HFF-Myc (cell line): ENCODE measurements around the gene MED23.

Source experiments
- DNase-seq: peaks from one replicate; pipeline ENCODE4 v3.0.0-alpha.2; 2011; ENCODE audit warnings: low read depth; ENCODE audit errors: extremely low read depth
- H3K4me3 ChIP-seq: replicated peaks from 2 replicates; pipeline ENCODE4 v1.5.1; 2011; ENCODE audit warnings: low read depth, mild to moderate bottlenecking, control low read depth, low read length
- CTCF ChIP-seq: IDR thresholded peaks from 2 replicates; pipeline ENCODE4 v1.5.1; 2012; ENCODE audit warnings: mild to moderate bottlenecking, low read depth, low read length, control low read depth; ENCODE audit errors: missing control alignments

MED23 gene

GRCh38 chr6:131627724-131628682, at the start of gene MED23:
Gene MED23, minus strand, starts transcription at chr6:131628242. Its CDS starts 193 bp downstream, at chr6:131628049.
- peak within 1 kb of the TSS; percentile 90 for H3K4me3 ChIP-seq
- peak; percentile 83 for DNase-seq
- peak; percentile 99 for TF ChIP-seq CTCF

- H3K4me3 ChIP-seq: no peak overlapping the region
- TF ChIP-seq CTCF: no peak
- DNase-seq: no peak
Observed at GRCh38 chr6:131673184-131673583, 45.1 kb upstream of the MED23 start.

- no peak for DNase-seq
- H3K4me3 ChIP-seq: no peak overlapping the region
- TF ChIP-seq CTCF: no peak
Observed at GRCh38 chr6:131669891-131670290, 41.8 kb upstream of the MED23 start.

- DNase-seq: no peak
- no peak for TF ChIP-seq CTCF
- H3K4me3 ChIP-seq: no peak overlapping the region
Observed at GRCh38 chr6:131663578-131664165, 35.6 kb upstream of the MED23 start.

GRCh38 chr6:131660195-131660594, 32.2 kb upstream of the MED23 start:
- no peak overlapping the region for H3K4me3 ChIP-seq

GRCh38 chr6:131658287-131658686, 30.2 kb upstream of the MED23 start:
- no peak for TF ChIP-seq CTCF
- H3K4me3 ChIP-seq: no peak overlapping the region
- no peak for DNase-seq

More at GRCh38 chr6:131660195-131660594, 32.2 kb upstream of the MED23 start:
- TF ChIP-seq CTCF: no peak
- no peak for DNase-seq
